Measurements from ENCODE around the gene DLX1. TPM values are rescaled to one million over a fixed set of nuclear protein-coding genes. Genes with fewer than 3 reads are reported as not detected.

Gene DLX1
- total and polyA plus RNA-seq, 3 donors from 2014 or later, result 0.21 TPM; not detected in 2

- no peak overlapping the region for H3K27ac ChIP-seq
- no peak for DNase-seq
- H3K9me3 ChIP-seq, result no peaks in the 10 kb centered on the region
- 21 to 35% methylated on average over 30 to 42 of the region's 42 CpGs for WGBS, 2 donors
- peaks cover 5% of the 10 kb centered on the region for H3K27me3 ChIP-seq
- TF ChIP-seq CTCF (IDR thresholded peaks at IDR 0.05) (no peak), POLR2A (IDR thresholded peaks at IDR 0.05) (no peak)
- no peaks in the 10 kb centered on the region for H3K36me3 ChIP-seq (ENCODE audit: low read depth, missing control alignments)
- peaks cover 8% of the 10 kb centered on the region for H3K4me1 ChIP-seq
- no peak overlapping the region for H3K4me3 ChIP-seq
- intact Hi-C loops (cut with DNase I; ENCODE audit: low total_unique reads), result no loop called here
Measured at GRCh38 chr2:172082944-172083627, 2.2 kb upstream of the DLX1 start.

- intact Hi-C loops (cut with DNase I; ENCODE audit: low total_unique reads), result no loop called here
- no peak overlapping the region for H3K27ac ChIP-seq
- H3K36me3 ChIP-seq (ENCODE audit: low read depth, missing control alignments), result no peaks in the 10 kb centered on the region
- TF ChIP-seq CTCF (IDR thresholded peaks at IDR 0.05), result no peak
- TF ChIP-seq POLR2A (IDR thresholded peaks at IDR 0.05), result no peak
- H3K4me1 ChIP-seq, result peaks cover 8% of the 10 kb centered on the region
- 17 to 18% methylated on average over 21 to 23 of the region's 23 CpGs for WGBS, 2 donors
- DNase-seq, result no peak
- H3K4me3 ChIP-seq, result no peak overlapping the region
- H3K9me3 ChIP-seq, result no peaks in the 10 kb centered on the region
- peaks cover 5% of the 10 kb centered on the region for H3K27me3 ChIP-seq
Measured at GRCh38 chr2:172083628-172084394, 1.5 kb upstream of the DLX1 start.

GRCh38 chr2:172084395-172084644, 987 bp upstream of the DLX1 start:
- DNase-seq, result no peak
- peaks cover 5% of the 10 kb centered on the region for H3K27me3 ChIP-seq
- no peak for TF ChIP-seq POLR2A (IDR thresholded peaks at IDR 0.05)
- TF ChIP-seq CTCF (IDR thresholded peaks at IDR 0.05), result no peak
- H3K27ac ChIP-seq, result no peak overlapping the region
- H3K36me3 ChIP-seq (ENCODE audit: low read depth, missing control alignments), result no peaks in the 10 kb centered on the region
- intact Hi-C loops (cut with DNase I; ENCODE audit: low total_unique reads), result no loop called here
- peak overlapping the region in 1 of 2 donors; percentile 47 for H3K4me3 ChIP-seq
- peaks cover 8% of the 10 kb centered on the region for H3K4me1 ChIP-seq
- WGBS, 2 donors, result 3% methylated on average over 12 to 17 of the region's 17 CpGs
- H3K9me3 ChIP-seq, result no peaks in the 10 kb centered on the region

- Histone ChIP-seq H3K27ac (no peak overlapping the region), H3K4me3 (peak overlapping the region; percentile 35 to 47), H3K36me3 (ENCODE audit: low read depth, missing control alignments) (no peaks in the 10 kb centered on the region), H3K4me1 (peaks cover 8% of the 10 kb centered on the region), H3K27me3 (peaks cover 5% of the 10 kb centered on the region), H3K9me3 (no peaks in the 10 kb centered on the region)
- peak; percentile 75 for DNase-seq
- WGBS, 2 donors, result 1 to 2% methylated on average over 18 to 68 of the region's 76 CpGs
- TF ChIP-seq CTCF (IDR thresholded peaks at IDR 0.05) (no peak), POLR2A (IDR thresholded peaks at IDR 0.05) (no peak)
- intact Hi-C loops (cut with DNase I; ENCODE audit: low total_unique reads), result no loop called here
Measured at GRCh38 chr2:172084645-172085459, 455 bp upstream of the DLX1 start.

All from testis (tissue), 3 donors.